GM23338 (cell line): ENCODE measurements around the gene PLA2G6. TPM values are rescaled to one million over a fixed set of nuclear protein-coding genes. Genes with fewer than 3 reads are reported as not detected.

Experiments used
- ATAC-seq: fragments of 200-7000 bp; cut with Tn5 transposase; 3 replicates; pipeline ENCODE4 v1.9.1; 2020
- DNase-seq: peaks from one replicate; pipeline ENCODE4 v3.0.0-alpha.2; 2015; ENCODE audit warnings: low spot score
- H2AFZ ChIP-seq: fragments of 200-600 bp; sonication (generic); 2 replicates; pipeline ENCODE4 v1.8.0; 2016; ENCODE audit warnings: antibody characterized with exemption, mild to moderate bottlenecking, moderate library complexity
- H3F3A ChIP-seq: fragments of 200-600 bp; sonication (generic); replicated peaks from 2 replicates; pipeline ENCODE4 v1.8.0; 2017; ENCODE audit warnings: antibody characterized with exemption, mixed run types, low read depth
- H3K27ac ChIP-seq: fragments of 200-600 bp; sonication (generic); 2 replicates; pipeline ENCODE4 v1.6.1; 2016; ENCODE audit warnings: low read depth
- H3K27me3 ChIP-seq: fragments of 200-600 bp; sonication (generic); 2 replicates; pipeline ENCODE4 v1.8.0; 2016; ENCODE audit warnings: mild to moderate bottlenecking, mixed run types, moderate library complexity; ENCODE audit not compliant: insufficient read depth
- H3K36me3 ChIP-seq: fragments of 200-600 bp; sonication (generic); 2 replicates; pipeline ENCODE4 v1.8.0; 2016; ENCODE audit warnings: mild to moderate bottlenecking; ENCODE audit not compliant: insufficient read depth
- H3K4me1 ChIP-seq: fragments of 200-600 bp; sonication (generic); 2 replicates; pipeline ENCODE4 v1.8.0; 2016; ENCODE audit warnings: mild to moderate bottlenecking, moderate library complexity; ENCODE audit not compliant: insufficient read depth
- H3K4me2 ChIP-seq: fragments of 200-600 bp; sonication (generic); 2 replicates; pipeline ENCODE4 v1.7.1; 2017; ENCODE audit warnings: mixed run types
- H3K4me3 ChIP-seq: fragments of 200-600 bp; sonication (generic); 2 replicates; pipeline ENCODE4 v1.6.1; 2016; ENCODE audit warnings: mixed run types
- H3K79me2 ChIP-seq: fragments of 200-600 bp; sonication (generic); replicated peaks from 2 replicates; pipeline ENCODE4 v1.8.0; 2017; ENCODE audit warnings: mild to moderate bottlenecking; ENCODE audit not compliant: insufficient read depth
- H3K9me2 ChIP-seq: fragments of 200-600 bp; sonication (generic); 2 replicates; pipeline ENCODE4 v1.8.0; 2017; ENCODE audit not compliant: insufficient read depth
- H4K20me1 ChIP-seq: fragments of 200-600 bp; sonication (generic); replicated peaks from 2 replicates; pipeline ENCODE4 v1.8.0; 2017; ENCODE audit warnings: mild to moderate bottlenecking; ENCODE audit not compliant: insufficient read depth
- H3K27ac Mint-ChIP-seq: 2 replicates; pipeline ENCODE4 v1.8.0; 2020; ENCODE audit warnings: inconsistent platforms, mild to moderate bottlenecking, moderate library complexity, mixed read lengths
- H3K27me3 Mint-ChIP-seq: 3 replicates; pipeline ENCODE4 v1.8.0; 2022; ENCODE audit warnings: low read depth, mild to moderate bottlenecking, moderate library complexity, mixed read lengths, inconsistent platforms; ENCODE audit not compliant: insufficient read depth, poor library complexity
- H3K36me3 Mint-ChIP-seq: 3 replicates; pipeline ENCODE4 v1.8.0; 2021; ENCODE audit warnings: low read depth, mild to moderate bottlenecking, inconsistent platforms, moderate library complexity, mixed read lengths
- H3K4me1 Mint-ChIP-seq: 3 replicates; pipeline ENCODE4 v1.8.0; 2020; ENCODE audit warnings: mild to moderate bottlenecking, inconsistent platforms, mixed read lengths
- H3K4me3 Mint-ChIP-seq: 3 replicates; pipeline ENCODE4 v1.8.0; 2021; ENCODE audit warnings: moderate library complexity, mild to moderate bottlenecking, inconsistent platforms, mixed read lengths
- H3K9me3 Mint-ChIP-seq: 3 replicates; pipeline ENCODE4 v1.8.0; 2020; ENCODE audit warnings: moderate library complexity, mild to moderate bottlenecking, inconsistent platforms, mixed read lengths
- CREB1 ChIP-seq: fragments of 250-450 bp; sonication (Bioruptor Pico); IDR thresholded peaks from 2 replicates; pipeline ENCODE4 v1.5.0; 2020; ENCODE audit warnings: low read depth, mild to moderate bottlenecking, moderate library complexity
- EZH2phosphoT487 ChIP-seq: fragments of 200-600 bp; sonication (generic); IDR thresholded peaks from one replicate; pipeline ENCODE4 v1.8.1; 2018; ENCODE audit warnings: antibody characterized with exemption; ENCODE audit not compliant: unreplicated experiment
- JUNB ChIP-seq: IDR thresholded peaks from one replicate; pipeline ENCODE4 v1.6.1; 2016; ENCODE audit warnings: antibody characterized with exemption; ENCODE audit not compliant: unreplicated experiment
- NANOG ChIP-seq: IDR thresholded peaks from 2 replicates; pipeline ENCODE4 v1.6.1; 2016; ENCODE audit warnings: antibody characterized with exemption, borderline replicate concordance
- POLR2AphosphoS5 ChIP-seq: IDR thresholded peaks from 2 replicates; pipeline ENCODE4 v1.6.1; 2016; ENCODE audit warnings: antibody characterized with exemption, low read depth
- STAT1 ChIP-seq: IDR thresholded peaks from one replicate; pipeline ENCODE4 v1.6.1; 2016; ENCODE audit warnings: antibody characterized with exemption; ENCODE audit not compliant: unreplicated experiment
- ZNF114 ChIP-seq: fragments of 250-450 bp; sonication (Bioruptor Pico); IDR thresholded peaks from 2 replicates; pipeline ENCODE4 v1.5.0; 2020; ENCODE audit warnings: mild to moderate bottlenecking, moderate library complexity
- ZNF331 ChIP-seq: fragments of 250-450 bp; sonication (Bioruptor Pico); IDR thresholded peaks from 2 replicates; pipeline ENCODE4 v1.5.0; 2020; ENCODE audit warnings: low read depth, mild to moderate bottlenecking, moderate library complexity
- polyA plus RNA-seq: library from polyadenylated mRNA; unstranded; fragments of >200 nt; fragmentation: Nextera tagmentation; extraction: Ambion mirVana; gene quantifications from 2 replicates; pipeline ENCODE4 v1.2.1, GENCODE V29; 2016
- total RNA-seq: library from RNA; depleted of rRNA; stranded (reverse); fragments of >200 nt; shearing (Covaris generic); gene quantifications from 2 replicates; pipeline ENCODE4 v1.2.3, GENCODE V29; 2014
- TF ChIP-seq, protein P1 (sequence below), 2 experiments: fragments of 200-600 bp in 1 of 2; sonication (generic) in 1 of 2; conservative IDR thresholded peaks; 2 replicates each; pipeline versions ENCODE4 v1.5.1 to v1.6.1; 2016 to 2017; ENCODE audit warnings: antibody characterized with exemption in 2 of 2, low read depth in 2 of 2, mild to moderate bottlenecking in 2 of 2, moderate library complexity in 1 of 2
- TF ChIP-seq, protein P2 (sequence below): IDR thresholded peaks from 2 replicates; pipeline ENCODE4 v1.6.1; 2016; ENCODE audit warnings: antibody characterized with exemption
- TF ChIP-seq, protein P3 (sequence below): IDR thresholded peaks from one replicate; pipeline ENCODE4 v1.6.1; 2018; ENCODE audit warnings: antibody characterized with exemption; ENCODE audit not compliant: unreplicated experiment
- TF ChIP-seq, protein P4 (sequence below): fragments of 250-450 bp; sonication (Bioruptor Pico); IDR thresholded peaks from 2 replicates; pipeline ENCODE4 v1.5.0; 2020; ENCODE audit warnings: mild to moderate bottlenecking, moderate library complexity

PLA2G6 gene
- total and polyA plus RNA-seq, 2 experiments from 2014 or later: 4.5 to 12.6 TPM

DNA sequence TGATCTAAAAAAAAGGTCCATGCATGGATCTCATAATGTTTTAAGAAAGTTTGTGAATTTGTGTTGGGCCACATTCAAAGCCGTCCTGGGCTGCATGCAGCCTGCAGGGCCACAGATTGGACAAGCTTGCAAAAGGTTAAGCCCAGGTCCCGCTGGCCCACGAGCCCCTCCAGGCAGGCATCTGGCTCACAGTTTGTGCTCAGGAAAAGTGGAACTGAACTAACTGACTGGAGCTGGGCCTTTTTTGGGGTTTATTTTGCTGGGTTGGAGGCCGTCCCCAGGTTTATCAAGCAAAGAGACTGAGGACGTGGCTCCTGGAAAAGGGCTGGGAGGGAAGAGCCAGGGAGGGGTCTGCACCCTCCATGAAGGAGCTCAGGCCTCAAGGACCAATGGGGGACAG lies 39.0 kb downstream of the PLA2G6 start (continued):
- TF ChIP-seq, protein P1, sequence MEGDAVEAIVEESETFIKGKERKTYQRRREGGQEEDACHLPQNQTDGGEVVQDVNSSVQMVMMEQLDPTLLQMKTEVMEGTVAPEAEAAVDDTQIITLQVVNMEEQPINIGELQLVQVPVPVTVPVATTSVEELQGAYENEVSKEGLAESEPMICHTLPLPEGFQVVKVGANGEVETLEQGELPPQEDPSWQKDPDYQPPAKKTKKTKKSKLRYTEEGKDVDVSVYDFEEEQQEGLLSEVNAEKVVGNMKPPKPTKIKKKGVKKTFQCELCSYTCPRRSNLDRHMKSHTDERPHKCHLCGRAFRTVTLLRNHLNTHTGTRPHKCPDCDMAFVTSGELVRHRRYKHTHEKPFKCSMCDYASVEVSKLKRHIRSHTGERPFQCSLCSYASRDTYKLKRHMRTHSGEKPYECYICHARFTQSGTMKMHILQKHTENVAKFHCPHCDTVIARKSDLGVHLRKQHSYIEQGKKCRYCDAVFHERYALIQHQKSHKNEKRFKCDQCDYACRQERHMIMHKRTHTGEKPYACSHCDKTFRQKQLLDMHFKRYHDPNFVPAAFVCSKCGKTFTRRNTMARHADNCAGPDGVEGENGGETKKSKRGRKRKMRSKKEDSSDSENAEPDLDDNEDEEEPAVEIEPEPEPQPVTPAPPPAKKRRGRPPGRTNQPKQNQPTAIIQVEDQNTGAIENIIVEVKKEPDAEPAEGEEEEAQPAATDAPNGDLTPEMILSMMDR (conservative IDR thresholded peaks at IDR 0.05; ENCODE audit: low read depth in 2 of 2): no peak
- TF ChIP-seq ZNF114 (CRISPR knock-in tag) (no peak), NANOG (no peak), POLR2AphosphoS5 (no peak), ZNF331 (no peak), EZH2phosphoT487 (no peak), CREB1 (CRISPR knock-in tag) (no peak), JUNB (no peak), STAT1 (no peak)
- TF ChIP-seq, protein P2, sequence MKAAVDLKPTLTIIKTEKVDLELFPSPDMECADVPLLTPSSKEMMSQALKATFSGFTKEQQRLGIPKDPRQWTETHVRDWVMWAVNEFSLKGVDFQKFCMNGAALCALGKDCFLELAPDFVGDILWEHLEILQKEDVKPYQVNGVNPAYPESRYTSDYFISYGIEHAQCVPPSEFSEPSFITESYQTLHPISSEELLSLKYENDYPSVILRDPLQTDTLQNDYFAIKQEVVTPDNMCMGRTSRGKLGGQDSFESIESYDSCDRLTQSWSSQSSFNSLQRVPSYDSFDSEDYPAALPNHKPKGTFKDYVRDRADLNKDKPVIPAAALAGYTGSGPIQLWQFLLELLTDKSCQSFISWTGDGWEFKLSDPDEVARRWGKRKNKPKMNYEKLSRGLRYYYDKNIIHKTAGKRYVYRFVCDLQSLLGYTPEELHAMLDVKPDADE: no peak
- TF ChIP-seq, protein P3, sequence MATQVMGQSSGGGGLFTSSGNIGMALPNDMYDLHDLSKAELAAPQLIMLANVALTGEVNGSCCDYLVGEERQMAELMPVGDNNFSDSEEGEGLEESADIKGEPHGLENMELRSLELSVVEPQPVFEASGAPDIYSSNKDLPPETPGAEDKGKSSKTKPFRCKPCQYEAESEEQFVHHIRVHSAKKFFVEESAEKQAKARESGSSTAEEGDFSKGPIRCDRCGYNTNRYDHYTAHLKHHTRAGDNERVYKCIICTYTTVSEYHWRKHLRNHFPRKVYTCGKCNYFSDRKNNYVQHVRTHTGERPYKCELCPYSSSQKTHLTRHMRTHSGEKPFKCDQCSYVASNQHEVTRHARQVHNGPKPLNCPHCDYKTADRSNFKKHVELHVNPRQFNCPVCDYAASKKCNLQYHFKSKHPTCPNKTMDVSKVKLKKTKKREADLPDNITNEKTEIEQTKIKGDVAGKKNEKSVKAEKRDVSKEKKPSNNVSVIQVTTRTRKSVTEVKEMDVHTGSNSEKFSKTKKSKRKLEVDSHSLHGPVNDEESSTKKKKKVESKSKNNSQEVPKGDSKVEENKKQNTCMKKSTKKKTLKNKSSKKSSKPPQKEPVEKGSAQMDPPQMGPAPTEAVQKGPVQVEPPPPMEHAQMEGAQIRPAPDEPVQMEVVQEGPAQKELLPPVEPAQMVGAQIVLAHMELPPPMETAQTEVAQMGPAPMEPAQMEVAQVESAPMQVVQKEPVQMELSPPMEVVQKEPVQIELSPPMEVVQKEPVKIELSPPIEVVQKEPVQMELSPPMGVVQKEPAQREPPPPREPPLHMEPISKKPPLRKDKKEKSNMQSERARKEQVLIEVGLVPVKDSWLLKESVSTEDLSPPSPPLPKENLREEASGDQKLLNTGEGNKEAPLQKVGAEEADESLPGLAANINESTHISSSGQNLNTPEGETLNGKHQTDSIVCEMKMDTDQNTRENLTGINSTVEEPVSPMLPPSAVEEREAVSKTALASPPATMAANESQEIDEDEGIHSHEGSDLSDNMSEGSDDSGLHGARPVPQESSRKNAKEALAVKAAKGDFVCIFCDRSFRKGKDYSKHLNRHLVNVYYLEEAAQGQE: no peak

DNA sequence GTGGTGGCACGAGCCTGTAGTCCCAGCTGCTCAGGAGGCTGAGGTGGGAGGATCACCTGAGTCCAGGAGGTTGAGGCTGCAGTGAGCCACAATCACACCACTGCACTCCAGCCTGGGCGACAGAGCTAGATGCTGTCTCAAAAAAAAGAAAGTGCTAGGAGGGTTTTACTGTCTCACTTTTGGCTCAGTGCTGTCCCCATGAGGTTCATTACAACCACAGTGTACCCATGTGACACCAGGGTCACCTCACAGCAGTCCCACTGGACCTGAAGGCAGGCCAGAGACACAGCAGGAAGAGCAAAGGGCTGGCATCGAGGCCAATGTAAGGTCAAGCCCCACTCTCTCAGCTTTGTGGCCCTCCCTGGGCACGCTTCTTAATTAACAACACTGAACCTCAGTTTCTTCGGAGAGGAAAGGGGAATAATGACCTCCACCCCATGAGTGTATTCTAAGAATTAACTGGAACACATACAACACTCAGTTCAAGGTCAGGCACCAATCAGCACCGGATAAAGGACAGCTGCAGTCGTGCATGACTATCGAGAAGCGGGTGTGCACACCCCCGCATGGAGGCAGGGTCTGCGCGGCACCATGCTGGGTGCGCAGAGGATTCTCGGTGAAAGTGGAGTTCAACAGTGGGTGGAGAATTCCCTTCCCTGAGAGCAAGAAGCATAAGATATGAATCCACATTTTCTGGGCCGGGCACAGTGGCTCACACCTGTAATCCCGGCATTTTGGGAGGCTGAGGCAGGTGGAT lies 40.2 kb downstream of the PLA2G6 start:
- H3K27me3 ChIP-seq: no peaks in the 10 kb centered on the region
- Mint-ChIP-seq H3K4me3 (no peak overlapping the region), H3K36me3 (peaks cover 3% of the 10 kb centered on the region; the same call in 1 of the 3 replicates), H3K27me3 (no peaks in the 10 kb centered on the region), H3K4me1 (0 out of 3 replicates have a peak, but pooled peaks cover 3% of the 10 kb centered on the region), H3K9me3 (no peaks in the 10 kb centered on the region), H3K27ac (0 out of 2 replicates have a peak overlapping the region, but pooled peaks have one; percentile 77)
- H3K9me2 ChIP-seq: no peaks in the 10 kb centered on the region
- no peak overlapping the region for H3K4me3 ChIP-seq
- H4K20me1 ChIP-seq: no peaks in the 10 kb centered on the region; the same call in 1 of the 2 replicates
- no peaks in the 10 kb centered on the region for H3K36me3 ChIP-seq
- ATAC-seq (no peak), DNase-seq (no peak)
- 0 out of 2 replicates have a peak, but pooled peaks cover 3% of the 10 kb centered on the region for H3F3A ChIP-seq
- no peak overlapping the region for H2AFZ ChIP-seq
- H3K79me2 ChIP-seq: no peaks in the 10 kb centered on the region
- no peak overlapping the region for H3K4me2 ChIP-seq
- H3K27ac ChIP-seq: no peak overlapping the region
- no peaks in the 10 kb centered on the region for H3K4me1 ChIP-seq
- TF ChIP-seq, protein P4, sequence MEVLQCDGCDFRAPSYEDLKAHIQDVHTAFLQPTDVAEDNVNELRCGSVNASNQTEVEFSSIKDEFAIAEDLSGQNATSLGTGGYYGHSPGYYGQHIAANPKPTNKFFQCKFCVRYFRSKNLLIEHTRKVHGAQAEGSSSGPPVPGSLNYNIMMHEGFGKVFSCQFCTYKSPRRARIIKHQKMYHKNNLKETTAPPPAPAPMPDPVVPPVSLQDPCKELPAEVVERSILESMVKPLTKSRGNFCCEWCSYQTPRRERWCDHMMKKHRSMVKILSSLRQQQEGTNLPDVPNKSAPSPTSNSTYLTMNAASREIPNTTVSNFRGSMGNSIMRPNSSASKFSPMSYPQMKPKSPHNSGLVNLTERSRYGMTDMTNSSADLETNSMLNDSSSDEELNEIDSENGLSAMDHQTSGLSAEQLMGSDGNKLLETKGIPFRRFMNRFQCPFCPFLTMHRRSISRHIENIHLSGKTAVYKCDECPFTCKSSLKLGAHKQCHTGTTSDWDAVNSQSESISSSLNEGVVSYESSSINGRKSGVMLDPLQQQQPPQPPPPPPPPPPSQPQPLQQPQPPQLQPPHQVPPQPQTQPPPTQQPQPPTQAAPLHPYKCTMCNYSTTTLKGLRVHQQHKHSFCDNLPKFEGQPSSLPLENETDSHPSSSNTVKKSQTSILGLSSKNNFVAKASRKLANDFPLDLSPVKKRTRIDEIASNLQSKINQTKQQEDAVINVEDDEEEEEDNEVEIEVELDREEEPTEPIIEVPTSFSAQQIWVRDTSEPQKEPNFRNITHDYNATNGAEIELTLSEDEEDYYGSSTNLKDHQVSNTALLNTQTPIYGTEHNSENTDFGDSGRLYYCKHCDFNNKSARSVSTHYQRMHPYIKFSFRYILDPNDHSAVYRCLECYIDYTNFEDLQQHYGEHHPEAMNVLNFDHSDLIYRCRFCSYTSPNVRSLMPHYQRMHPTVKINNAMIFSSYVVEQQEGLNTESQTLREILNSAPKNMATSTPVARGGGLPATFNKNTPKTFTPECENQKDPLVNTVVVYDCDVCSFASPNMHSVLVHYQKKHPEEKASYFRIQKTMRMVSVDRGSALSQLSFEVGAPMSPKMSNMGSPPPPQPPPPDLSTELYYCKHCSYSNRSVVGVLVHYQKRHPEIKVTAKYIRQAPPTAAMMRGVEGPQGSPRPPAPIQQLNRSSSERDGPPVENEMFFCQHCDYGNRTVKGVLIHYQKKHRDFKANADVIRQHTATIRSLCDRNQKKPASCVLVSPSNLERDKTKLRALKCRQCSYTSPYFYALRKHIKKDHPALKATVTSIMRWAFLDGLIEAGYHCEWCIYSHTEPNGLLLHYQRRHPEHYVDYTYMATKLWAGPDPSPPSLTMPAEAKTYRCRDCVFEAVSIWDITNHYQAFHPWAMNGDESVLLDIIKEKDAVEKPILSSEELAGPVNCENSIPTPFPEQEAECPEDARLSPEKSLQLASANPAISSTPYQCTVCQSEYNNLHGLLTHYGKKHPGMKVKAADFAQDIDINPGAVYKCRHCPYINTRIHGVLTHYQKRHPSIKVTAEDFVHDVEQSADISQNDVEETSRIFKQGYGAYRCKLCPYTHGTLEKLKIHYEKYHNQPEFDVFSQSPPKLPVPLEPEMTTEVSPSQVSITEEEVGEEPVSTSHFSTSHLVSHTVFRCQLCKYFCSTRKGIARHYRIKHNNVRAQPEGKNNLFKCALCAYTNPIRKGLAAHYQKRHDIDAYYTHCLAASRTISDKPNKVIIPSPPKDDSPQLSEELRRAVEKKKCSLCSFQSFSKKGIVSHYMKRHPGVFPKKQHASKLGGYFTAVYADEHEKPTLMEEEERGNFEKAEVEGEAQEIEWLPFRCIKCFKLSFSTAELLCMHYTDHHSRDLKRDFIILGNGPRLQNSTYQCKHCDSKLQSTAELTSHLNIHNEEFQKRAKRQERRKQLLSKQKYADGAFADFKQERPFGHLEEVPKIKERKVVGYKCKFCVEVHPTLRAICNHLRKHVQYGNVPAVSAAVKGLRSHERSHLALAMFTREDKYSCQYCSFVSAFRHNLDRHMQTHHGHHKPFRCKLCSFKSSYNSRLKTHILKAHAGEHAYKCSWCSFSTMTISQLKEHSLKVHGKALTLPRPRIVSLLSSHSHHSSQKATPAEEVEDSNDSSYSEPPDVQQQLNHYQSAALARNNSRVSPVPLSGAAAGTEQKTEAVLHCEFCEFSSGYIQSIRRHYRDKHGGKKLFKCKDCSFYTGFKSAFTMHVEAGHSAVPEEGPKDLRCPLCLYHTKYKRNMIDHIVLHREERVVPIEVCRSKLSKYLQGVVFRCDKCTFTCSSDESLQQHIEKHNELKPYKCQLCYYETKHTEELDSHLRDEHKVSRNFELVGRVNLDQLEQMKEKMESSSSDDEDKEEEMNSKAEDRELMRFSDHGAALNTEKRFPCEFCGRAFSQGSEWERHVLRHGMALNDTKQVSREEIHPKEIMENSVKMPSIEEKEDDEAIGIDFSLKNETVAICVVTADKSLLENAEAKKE (CRISPR knock-in tag): no peak
